Cardiac fibroblast (primary cell): ENCODE measurements around the gene PTP4A2.

Source experiments
- DNase-seq, 2 donors: peaks; one replicate each; pipeline versions ENCODE4 v3.0.0 to v3.0.0-alpha.2; 2010; ENCODE audit warnings: low read depth in 2 of 2
- H3K4me3 ChIP-seq, 2 donors: replicated peaks in 1 of 2; 1 replicate in 1 of 2; 2 replicates in 1 of 2; pipeline ENCODE4 v1.5.1; 2011; ENCODE audit warnings: low read depth in 2 of 2, low read length in 2 of 2, mild to moderate bottlenecking in 2 of 2, moderate library complexity in 1 of 2
- CTCF ChIP-seq: IDR thresholded peaks from one replicate; pipeline ENCODE4 v1.5.1; 2011; ENCODE audit warnings: low read depth, mild to moderate bottlenecking, low read length, inconsistent platforms

PTP4A2 gene

GRCh38 chr1:31885851-31886250 lies 52.3 kb downstream of the PTP4A2 start:
- no peak for TF ChIP-seq CTCF
- no peak for DNase-seq
- no peak overlapping the region for H3K4me3 ChIP-seq

- no peak for DNase-seq
- no peak for TF ChIP-seq CTCF
- H3K4me3 ChIP-seq = no peak overlapping the region
Observed at GRCh38 chr1:31883357-31883942, 54.7 kb downstream of the PTP4A2 start.

DNA sequence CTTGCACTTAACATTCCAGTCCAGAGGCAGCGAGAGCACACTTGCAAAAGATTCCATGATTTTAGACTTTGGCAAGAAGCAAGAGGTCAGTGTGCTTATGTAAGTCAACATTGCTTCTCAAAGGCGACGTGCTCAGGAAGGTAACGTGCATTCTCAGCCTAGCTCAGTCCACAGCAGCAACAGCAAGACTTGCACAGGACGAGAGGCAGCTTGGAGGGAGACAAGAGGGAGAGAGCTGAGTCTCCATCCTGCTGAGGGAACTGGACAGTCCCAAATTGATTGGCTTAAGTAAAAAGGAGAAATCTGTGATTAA lies 56.5 kb downstream of the PTP4A2 start:
- DNase-seq = peak in 1 of 2 donors; percentile 27
- TF ChIP-seq CTCF = no peak

DNA sequence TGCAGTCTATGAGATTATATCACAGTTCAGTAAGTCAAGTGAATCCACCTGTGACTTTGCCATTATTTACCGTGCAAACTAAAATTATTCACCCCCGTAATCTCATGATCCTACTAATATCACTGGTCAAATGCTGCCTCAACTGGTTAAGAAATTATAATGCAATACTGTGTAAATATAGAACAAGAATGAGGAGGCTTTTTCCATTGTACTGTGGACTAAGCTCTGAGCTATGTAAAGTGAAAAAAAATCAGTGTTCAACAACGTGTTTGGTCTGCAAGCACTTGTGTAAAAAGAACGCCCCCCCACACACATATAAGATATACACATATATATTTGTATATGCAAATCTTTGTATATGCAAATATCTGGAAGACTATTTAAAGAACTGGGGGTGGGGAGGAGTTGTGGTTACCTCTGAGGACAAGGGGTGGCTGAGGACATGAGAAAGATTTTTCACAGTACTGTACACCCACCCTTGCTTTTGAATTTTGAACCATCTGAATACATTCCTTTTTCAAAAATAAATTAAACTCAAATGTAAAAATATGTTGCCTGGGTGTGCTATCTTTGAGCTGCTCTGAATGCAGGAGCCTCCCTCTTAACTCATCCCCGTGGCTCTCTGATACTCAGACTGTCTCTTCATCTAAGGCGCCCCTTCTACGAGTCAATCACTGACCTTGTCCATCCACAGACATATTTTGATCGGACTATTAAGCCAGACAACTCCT lies 57.0 kb downstream of the PTP4A2 start:
- TF ChIP-seq CTCF = no peak
- no peak overlapping the region for H3K4me3 ChIP-seq
- DNase-seq = no peak

More for the DNA sequence above, 56.5 kb downstream of the PTP4A2 start:
- H3K4me3 ChIP-seq = no peak overlapping the region

- no peak for DNase-seq
- no peak for TF ChIP-seq CTCF
- no peak overlapping the region for H3K4me3 ChIP-seq
Observed at GRCh38 chr1:31879981-31880608, 58.1 kb downstream of the PTP4A2 start.

GRCh38 chr1:31878058-31878457 lies 60.1 kb downstream of the PTP4A2 start:
- DNase-seq = peak; percentile 28 to 57
- no peak for TF ChIP-seq CTCF
- no peak overlapping the region for H3K4me3 ChIP-seq
